ENCODE measurements around the gene MRGPRX2.

DNA sequence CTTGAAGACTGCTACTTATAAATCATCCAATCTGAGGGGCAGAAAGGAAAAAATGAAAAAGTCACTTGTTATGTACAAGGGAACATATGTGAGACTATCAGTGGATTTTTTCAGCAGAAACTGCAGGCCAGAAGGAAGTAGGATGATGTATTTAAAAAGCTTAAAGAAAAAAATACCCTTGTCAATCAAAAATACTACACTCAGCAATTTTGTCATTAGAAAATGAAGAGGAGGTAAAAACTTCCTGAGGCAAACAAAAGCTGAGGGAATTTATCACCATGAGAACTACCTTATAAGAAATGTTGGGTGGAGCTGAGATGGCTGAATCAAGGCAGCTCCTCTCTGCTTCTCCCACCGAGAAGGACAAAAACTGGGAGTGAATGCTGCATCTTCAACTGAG, 21.1 kb downstream of the MRGPRX2 start:
- TF ChIP-seq, protein P1, sequence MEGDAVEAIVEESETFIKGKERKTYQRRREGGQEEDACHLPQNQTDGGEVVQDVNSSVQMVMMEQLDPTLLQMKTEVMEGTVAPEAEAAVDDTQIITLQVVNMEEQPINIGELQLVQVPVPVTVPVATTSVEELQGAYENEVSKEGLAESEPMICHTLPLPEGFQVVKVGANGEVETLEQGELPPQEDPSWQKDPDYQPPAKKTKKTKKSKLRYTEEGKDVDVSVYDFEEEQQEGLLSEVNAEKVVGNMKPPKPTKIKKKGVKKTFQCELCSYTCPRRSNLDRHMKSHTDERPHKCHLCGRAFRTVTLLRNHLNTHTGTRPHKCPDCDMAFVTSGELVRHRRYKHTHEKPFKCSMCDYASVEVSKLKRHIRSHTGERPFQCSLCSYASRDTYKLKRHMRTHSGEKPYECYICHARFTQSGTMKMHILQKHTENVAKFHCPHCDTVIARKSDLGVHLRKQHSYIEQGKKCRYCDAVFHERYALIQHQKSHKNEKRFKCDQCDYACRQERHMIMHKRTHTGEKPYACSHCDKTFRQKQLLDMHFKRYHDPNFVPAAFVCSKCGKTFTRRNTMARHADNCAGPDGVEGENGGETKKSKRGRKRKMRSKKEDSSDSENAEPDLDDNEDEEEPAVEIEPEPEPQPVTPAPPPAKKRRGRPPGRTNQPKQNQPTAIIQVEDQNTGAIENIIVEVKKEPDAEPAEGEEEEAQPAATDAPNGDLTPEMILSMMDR (IDR thresholded peaks at IDR 0.05): no peak
- TF ChIP-seq POLR2A (IDR thresholded peaks at IDR 0.05): no peak
